Measurements from ENCODE around the gene NAT10.

DNA sequence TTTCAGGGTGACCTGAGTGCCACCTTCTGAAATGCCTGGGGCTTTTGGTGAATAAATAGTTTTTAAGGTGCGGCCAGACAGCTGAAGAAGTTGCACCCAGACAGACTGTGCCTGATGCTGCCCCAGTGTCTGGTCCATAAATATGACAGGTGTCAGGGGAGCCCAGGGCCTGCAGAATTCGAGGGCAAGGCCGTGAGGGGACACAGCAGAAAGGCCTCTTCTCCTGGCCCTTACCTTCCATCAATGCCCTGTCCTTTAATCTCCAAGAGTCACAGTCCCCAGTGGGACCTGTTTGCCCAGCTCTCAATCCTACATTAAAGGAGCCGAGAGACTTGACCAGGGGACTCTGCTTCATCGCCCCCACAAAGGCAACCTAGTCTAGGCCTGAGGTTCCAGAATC lies 45.7 kb downstream of the NAT10 start:
- TF ChIP-seq, protein P1, sequence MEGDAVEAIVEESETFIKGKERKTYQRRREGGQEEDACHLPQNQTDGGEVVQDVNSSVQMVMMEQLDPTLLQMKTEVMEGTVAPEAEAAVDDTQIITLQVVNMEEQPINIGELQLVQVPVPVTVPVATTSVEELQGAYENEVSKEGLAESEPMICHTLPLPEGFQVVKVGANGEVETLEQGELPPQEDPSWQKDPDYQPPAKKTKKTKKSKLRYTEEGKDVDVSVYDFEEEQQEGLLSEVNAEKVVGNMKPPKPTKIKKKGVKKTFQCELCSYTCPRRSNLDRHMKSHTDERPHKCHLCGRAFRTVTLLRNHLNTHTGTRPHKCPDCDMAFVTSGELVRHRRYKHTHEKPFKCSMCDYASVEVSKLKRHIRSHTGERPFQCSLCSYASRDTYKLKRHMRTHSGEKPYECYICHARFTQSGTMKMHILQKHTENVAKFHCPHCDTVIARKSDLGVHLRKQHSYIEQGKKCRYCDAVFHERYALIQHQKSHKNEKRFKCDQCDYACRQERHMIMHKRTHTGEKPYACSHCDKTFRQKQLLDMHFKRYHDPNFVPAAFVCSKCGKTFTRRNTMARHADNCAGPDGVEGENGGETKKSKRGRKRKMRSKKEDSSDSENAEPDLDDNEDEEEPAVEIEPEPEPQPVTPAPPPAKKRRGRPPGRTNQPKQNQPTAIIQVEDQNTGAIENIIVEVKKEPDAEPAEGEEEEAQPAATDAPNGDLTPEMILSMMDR (IDR thresholded peaks at IDR 0.05 in 4 of 5, conservative IDR thresholded peaks at IDR 0.05 in 1 of 5), result no peak
- TF ChIP-seq POLR2A (IDR thresholded peaks at IDR 0.05), result no peak

Measured in gastrocnemius medialis (tissue), 4 donors.